Measurements from ENCODE around the gene RHBDD1.

- TF ChIP-seq CTCF (IDR thresholded peaks at IDR 0.05) (no peak), POLR2A (IDR thresholded peaks at IDR 0.05) (no peak)
These were observed 45.4 kb downstream of the RHBDD1 start for GRCh38 chr2:226881287-226881686.
